GM12865 (cell line): ENCODE data around the gene COL26A1.
A peak's percentile ranks its signal among the peaks of the same experiment; 100 is the strongest.

Experiments used
- DNase-seq: peaks from one replicate; pipeline ENCODE4 v3.0.0; 2010; ENCODE audit warnings: low read depth
- H3K4me3 ChIP-seq: 2 replicates; pipeline ENCODE4 v1.5.1; 2011; ENCODE audit warnings: mild to moderate bottlenecking, low read depth, low read length, control low read depth
- TF ChIP-seq, protein P1 (sequence below): IDR thresholded peaks from 2 replicates; pipeline ENCODE4 v1.5.1; 2011; ENCODE audit warnings: low read length, control low read depth, low read depth, inconsistent platforms; ENCODE audit not compliant: insufficient read depth; ENCODE audit errors: missing control alignments

The COL26A1 gene

DNA sequence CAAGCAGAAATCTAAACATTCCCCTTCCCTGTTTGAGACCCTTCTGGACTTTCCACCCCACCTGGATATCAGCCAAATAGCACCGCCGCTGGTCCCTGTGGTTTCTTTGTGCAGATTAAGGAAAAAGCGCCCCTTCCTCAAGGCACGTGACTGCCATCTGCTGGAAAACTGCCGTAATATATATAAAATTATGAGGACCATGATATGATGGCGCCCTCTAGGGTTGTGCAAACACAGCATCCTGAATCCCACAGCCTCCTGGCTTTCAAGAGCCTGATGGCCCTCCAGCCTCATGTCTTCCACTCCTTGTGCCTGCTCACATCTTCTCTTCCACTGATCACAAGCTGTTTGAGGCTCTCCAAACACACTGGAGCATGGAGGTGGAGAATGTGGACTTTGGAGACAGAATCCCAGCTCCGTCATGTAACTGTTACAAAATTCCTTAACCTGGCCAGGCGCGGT, 145.1 kb downstream of the COL26A1 start:
- H3K4me3 ChIP-seq = no peak overlapping the region
- TF ChIP-seq, protein P1, sequence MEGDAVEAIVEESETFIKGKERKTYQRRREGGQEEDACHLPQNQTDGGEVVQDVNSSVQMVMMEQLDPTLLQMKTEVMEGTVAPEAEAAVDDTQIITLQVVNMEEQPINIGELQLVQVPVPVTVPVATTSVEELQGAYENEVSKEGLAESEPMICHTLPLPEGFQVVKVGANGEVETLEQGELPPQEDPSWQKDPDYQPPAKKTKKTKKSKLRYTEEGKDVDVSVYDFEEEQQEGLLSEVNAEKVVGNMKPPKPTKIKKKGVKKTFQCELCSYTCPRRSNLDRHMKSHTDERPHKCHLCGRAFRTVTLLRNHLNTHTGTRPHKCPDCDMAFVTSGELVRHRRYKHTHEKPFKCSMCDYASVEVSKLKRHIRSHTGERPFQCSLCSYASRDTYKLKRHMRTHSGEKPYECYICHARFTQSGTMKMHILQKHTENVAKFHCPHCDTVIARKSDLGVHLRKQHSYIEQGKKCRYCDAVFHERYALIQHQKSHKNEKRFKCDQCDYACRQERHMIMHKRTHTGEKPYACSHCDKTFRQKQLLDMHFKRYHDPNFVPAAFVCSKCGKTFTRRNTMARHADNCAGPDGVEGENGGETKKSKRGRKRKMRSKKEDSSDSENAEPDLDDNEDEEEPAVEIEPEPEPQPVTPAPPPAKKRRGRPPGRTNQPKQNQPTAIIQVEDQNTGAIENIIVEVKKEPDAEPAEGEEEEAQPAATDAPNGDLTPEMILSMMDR = peak; percentile 55
- peak; percentile 61 for DNase-seq

DNA sequence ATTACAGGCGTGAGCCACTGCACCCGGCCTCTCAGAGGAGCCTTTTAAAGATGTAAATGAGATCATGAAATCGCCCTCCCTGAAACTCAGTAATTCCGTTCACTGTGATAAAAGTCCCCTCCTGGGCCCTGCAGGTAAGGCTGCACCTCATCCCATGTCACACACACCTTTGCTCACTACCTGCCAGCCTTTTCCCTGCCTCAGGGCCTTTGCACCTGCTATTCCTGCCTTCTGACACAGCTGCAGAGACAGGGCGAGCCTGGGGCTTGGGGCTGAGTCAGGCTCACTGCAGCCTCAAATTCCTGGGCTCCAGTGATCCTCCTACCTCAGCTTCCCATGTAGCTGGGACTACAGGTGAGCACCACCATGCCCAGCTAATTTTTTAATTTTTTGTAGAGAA, 147.6 kb downstream of the COL26A1 start:
- no peak for DNase-seq
- H3K4me3 ChIP-seq = no peak overlapping the region
- TF ChIP-seq, protein P1 = no peak

DNA sequence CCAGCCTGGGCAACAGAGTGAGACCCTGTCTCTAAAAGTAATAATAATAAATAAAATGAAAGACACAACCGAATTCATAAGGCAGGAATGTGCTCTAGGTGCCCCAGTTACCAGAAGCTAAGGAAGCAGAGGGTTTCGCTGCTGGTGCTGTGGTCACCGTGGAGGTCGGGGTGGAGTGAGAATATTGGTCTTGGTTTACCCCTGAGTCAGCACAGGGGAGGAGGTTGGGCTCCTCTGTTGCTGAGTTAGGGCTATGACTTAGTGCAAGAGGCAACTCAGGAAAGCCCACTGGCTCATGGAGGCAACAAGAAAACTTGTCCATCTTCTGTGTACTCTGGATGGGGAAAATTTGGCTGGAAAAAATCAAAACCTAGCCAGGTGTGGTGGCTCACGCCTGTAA, 149.3 kb downstream of the COL26A1 start:
- TF ChIP-seq, protein P1 = no peak
- no peak for DNase-seq
- no peak overlapping the region for H3K4me3 ChIP-seq

DNA sequence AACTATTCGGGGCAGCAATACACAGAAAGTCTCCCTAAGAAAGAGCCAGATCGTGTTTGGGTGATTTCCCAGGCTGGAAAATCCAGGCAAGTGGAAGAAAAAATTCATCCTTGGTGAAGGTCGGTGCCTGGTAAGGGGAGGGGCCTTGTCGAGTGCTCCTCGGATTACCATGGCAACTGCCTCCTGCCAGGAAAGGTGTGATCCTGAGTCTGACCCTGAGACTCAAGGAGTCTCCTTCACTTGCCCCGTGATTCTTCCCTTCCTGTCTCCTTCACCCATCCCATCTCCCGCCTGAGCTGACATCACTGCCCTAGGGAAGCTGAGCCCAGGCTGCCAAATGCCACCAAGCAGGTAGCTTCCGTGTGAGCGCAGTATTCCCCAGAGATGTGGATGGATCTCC, 154.2 kb downstream of the COL26A1 start:
- DNase-seq = no peak
- H3K4me3 ChIP-seq = no peak overlapping the region

DNA sequence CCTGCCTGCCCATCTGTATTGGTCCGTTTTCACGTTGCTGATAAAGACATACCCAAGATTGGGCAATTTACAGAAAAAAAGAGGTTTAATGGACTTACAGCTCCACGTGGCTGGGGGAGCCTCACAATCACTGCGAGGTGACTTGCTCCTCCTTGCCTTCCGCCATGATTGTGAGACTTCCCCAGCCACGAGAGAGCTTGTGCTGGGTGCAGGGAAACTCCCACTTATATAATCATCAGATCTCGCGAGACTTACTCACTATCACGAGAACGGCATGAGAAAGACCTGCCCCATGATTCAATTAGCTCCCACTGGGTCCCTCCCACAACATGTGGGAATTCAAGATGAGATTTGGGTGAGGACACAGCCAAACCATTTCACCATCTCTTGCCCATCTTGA, 154.6 kb downstream of the COL26A1 start:
- H3K4me3 ChIP-seq = no peak overlapping the region
- DNase-seq = no peak
- TF ChIP-seq, protein P1 = no peak

More for the DNA sequence above, 154.2 kb downstream of the COL26A1 start:
- TF ChIP-seq, protein P1 = no peak

DNA sequence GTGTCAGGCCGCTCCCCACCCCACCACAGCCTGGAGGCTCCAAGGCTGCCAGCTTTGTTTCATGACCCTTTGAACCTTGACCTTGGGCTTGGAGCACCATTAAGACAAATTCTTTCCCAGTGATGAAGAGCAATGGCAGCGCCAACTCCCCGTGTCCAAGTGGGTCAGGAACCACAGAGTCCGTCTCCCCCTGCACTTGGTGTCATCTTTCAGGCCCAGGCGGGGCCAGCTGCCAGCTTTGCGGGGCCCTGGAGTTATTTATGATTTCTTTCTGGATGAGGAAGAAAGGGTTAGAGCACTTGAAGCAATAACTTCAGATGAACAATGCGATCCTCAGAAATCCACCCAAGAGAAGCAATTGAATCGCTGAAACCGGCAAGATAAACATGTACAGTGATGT, 155.7 kb downstream of the COL26A1 start:
- no peak for DNase-seq
- H3K4me3 ChIP-seq = no peak overlapping the region
- TF ChIP-seq, protein P1 = no peak

DNA sequence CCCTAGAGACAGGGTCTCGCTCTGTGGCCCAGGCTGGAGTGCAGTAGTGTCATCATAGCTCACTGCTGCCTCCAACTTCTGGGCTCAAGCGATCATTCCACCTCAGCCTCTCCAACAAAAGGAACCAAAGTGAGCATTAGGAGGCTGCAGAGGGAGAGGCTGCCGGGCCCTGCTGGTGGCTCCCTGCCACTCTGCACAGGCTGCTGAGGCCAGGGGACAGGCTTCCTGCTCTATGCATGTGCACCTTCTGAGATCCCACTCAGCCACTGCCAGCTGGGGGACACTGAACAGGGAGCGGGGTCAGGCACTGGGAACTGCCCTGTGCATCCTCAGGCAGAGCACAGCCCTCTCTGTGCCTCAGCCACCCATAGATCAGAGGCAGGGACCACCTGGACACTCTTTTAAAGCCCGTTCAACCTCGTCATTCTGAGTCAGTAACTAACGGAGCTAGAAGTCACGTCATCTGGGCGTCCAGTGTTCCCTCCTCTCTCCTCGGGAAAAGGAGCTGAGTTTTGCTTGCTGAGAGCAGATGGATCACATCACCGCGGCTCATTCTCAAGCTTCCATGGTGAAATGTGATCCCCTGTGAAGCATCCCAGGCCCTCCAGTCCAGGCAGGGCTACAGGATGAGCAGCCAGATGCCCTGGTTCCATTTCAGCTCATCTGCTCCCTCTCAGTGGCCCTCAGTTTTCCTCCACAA, 156.8 kb downstream of the COL26A1 start:
- TF ChIP-seq, protein P1 = no peak
- no peak for DNase-seq

More for the DNA sequence above, 156.8 kb downstream of the COL26A1 start:
- no peak overlapping the region for H3K4me3 ChIP-seq
